Ectodermal cell (in vitro differentiated cells): ENCODE data around the gene UBE4B.

Experiments
- H3K27ac ChIP-seq: 2 replicates; pipeline ENCODE4 v1.7.0; 2013; ENCODE audit warnings: mild to moderate bottlenecking, low read depth, low read length; ENCODE audit not compliant: insufficient read depth, poor library complexity, severe bottlenecking
- H3K27me3 ChIP-seq: 2 replicates; pipeline ENCODE4 v1.7.0; 2013; ENCODE audit warnings: mild to moderate bottlenecking, low read length; ENCODE audit not compliant: insufficient read depth, control insufficient read depth, poor library complexity, severe bottlenecking
- H3K36me3 ChIP-seq: one replicate; pipeline ENCODE4 v1.7.0; 2013; ENCODE audit warnings: low read length; ENCODE audit not compliant: control insufficient read depth, insufficient read depth
- H3K4me1 ChIP-seq: one replicate; pipeline ENCODE4 v1.7.0; 2013; ENCODE audit warnings: low read length; ENCODE audit not compliant: control insufficient read depth, insufficient read depth
- H3K4me3 ChIP-seq: 2 replicates; pipeline ENCODE4 v1.7.0; 2013; ENCODE audit warnings: low read depth, low read length, control low read depth; ENCODE audit not compliant: insufficient read depth
- H3K9me3 ChIP-seq: 2 replicates; pipeline ENCODE4 v1.7.0; 2013; ENCODE audit warnings: mild to moderate bottlenecking, low read length, moderate library complexity; ENCODE audit not compliant: control insufficient read depth
- WGBS, 2 experiments: methylation state at CpG; one replicate each; pipeline ENCODE4 v1.1.7; 2013; ENCODE audit warnings: missing lambda C conversion rate in 2 of 2; 5-methylcytosine and 5-hydroxymethylcytosine counted together

Gene UBE4B

GRCh38 chr1:10056599-10056987, 23.8 kb downstream of the UBE4B start:
- peaks cover 10% of the 10 kb centered on the region for H3K4me1 ChIP-seq
- H3K4me3 ChIP-seq: no peak overlapping the region
- H3K9me3 ChIP-seq: no peaks in the 10 kb centered on the region
- H3K27me3 ChIP-seq: no peaks in the 10 kb centered on the region
- WGBS, 2 experiments: 93 to 99% methylated on average over 4 of the region's 4 CpGs
- no peak overlapping the region for H3K27ac ChIP-seq
- H3K36me3 ChIP-seq: no peaks in the 10 kb centered on the region

GRCh38 chr1:10057343-10057742, 24.6 kb downstream of the UBE4B start:
- 89 to 90% methylated on average over 4 of the region's 4 CpGs for WGBS, 2 experiments
- H3K4me3 ChIP-seq: no peak overlapping the region
- no peaks in the 10 kb centered on the region for H3K9me3 ChIP-seq
- H3K4me1 ChIP-seq: peaks cover 10% of the 10 kb centered on the region
- H3K36me3 ChIP-seq: no peaks in the 10 kb centered on the region
- H3K27ac ChIP-seq: no peak overlapping the region
- no peaks in the 10 kb centered on the region for H3K27me3 ChIP-seq

GRCh38 chr1:10057796-10058195, 25.0 kb downstream of the UBE4B start:
- no peak overlapping the region for H3K4me3 ChIP-seq
- H3K27me3 ChIP-seq: no peaks in the 10 kb centered on the region
- peaks cover 10% of the 10 kb centered on the region for H3K4me1 ChIP-seq
- no peak overlapping the region for H3K27ac ChIP-seq
- 93 to 94% methylated on average over 5 of the region's 5 CpGs for WGBS, 2 experiments
- no peaks in the 10 kb centered on the region for H3K36me3 ChIP-seq
- H3K9me3 ChIP-seq: no peaks in the 10 kb centered on the region

- H3K9me3 ChIP-seq: no peaks in the 10 kb centered on the region
- no peaks in the 10 kb centered on the region for H3K36me3 ChIP-seq
- WGBS, 2 experiments: 83 to 84% methylated on average over 8 of the region's 8 CpGs
- H3K27ac ChIP-seq: no peak overlapping the region
- peaks cover 10% of the 10 kb centered on the region for H3K4me1 ChIP-seq
- no peaks in the 10 kb centered on the region for H3K27me3 ChIP-seq
- no peak overlapping the region for H3K4me3 ChIP-seq
Measured at GRCh38 chr1:10059342-10059718, 26.6 kb downstream of the UBE4B start.

- Histone ChIP-seq H3K4me1 (peaks cover 16% of the 10 kb centered on the region), H3K4me3 (no peak overlapping the region), H3K36me3 (no peaks in the 10 kb centered on the region), H3K9me3 (no peaks in the 10 kb centered on the region), H3K27me3 (no peaks in the 10 kb centered on the region), H3K27ac (no peak overlapping the region)
- 93 to 96% methylated on average over 7 to 8 of the region's 8 CpGs for WGBS, 2 experiments
Measured at GRCh38 chr1:10060311-10061100, 27.7 kb downstream of the UBE4B start.

- Histone ChIP-seq H3K9me3 (no peaks in the 10 kb centered on the region), H3K4me1 (peaks cover 17% of the 10 kb centered on the region), H3K27ac (no peak overlapping the region), H3K36me3 (no peaks in the 10 kb centered on the region), H3K4me3 (no peak overlapping the region), H3K27me3 (no peaks in the 10 kb centered on the region)
- WGBS, 2 experiments: 92 to 94% methylated on average over 5 of the region's 5 CpGs
Measured at GRCh38 chr1:10061276-10061675, 28.5 kb downstream of the UBE4B start.

GRCh38 chr1:10063878-10064277, 31.1 kb downstream of the UBE4B start:
- Histone ChIP-seq H3K36me3 (no peaks in the 10 kb centered on the region), H3K4me3 (no peak overlapping the region), H3K4me1 (peaks cover 17% of the 10 kb centered on the region), H3K27me3 (no peaks in the 10 kb centered on the region), H3K27ac (no peak overlapping the region), H3K9me3 (no peaks in the 10 kb centered on the region)
- WGBS, 2 experiments: 89% methylated on average over 7 of the region's 7 CpGs

GRCh38 chr1:10064416-10065343, 31.9 kb downstream of the UBE4B start:
- H3K36me3 ChIP-seq: no peaks in the 10 kb centered on the region
- no peak overlapping the region for H3K4me3 ChIP-seq
- H3K27ac ChIP-seq: no peak overlapping the region
- no peaks in the 10 kb centered on the region for H3K27me3 ChIP-seq
- 91 to 94% methylated on average over 8 of the region's 8 CpGs for WGBS, 2 experiments
- H3K9me3 ChIP-seq: no peaks in the 10 kb centered on the region
- H3K4me1 ChIP-seq: peaks cover 9% of the 10 kb centered on the region

GRCh38 chr1:10065344-10065685, 32.6 kb downstream of the UBE4B start:
- H3K27me3 ChIP-seq: no peaks in the 10 kb centered on the region
- H3K9me3 ChIP-seq: no peaks in the 10 kb centered on the region
- H3K36me3 ChIP-seq: no peaks in the 10 kb centered on the region
- H3K4me3 ChIP-seq: no peak overlapping the region
- 63 to 69% methylated on average over 7 of the region's 7 CpGs for WGBS, 2 experiments
- H3K4me1 ChIP-seq: peaks cover 7% of the 10 kb centered on the region
- H3K27ac ChIP-seq: no peak overlapping the region

- Histone ChIP-seq H3K27me3 (no peaks in the 10 kb centered on the region), H3K4me3 (no peak overlapping the region), H3K36me3 (no peaks in the 10 kb centered on the region), H3K27ac (no peak overlapping the region), H3K4me1 (peaks cover 7% of the 10 kb centered on the region), H3K9me3 (no peaks in the 10 kb centered on the region)
- WGBS, 2 experiments: 92 to 97% methylated on average over 2 to 3 of the region's 3 CpGs
Measured at GRCh38 chr1:10065760-10066159, 33.0 kb downstream of the UBE4B start.
